Ishikawa (cell line): ENCODE results near the gene TP53.

Source experiments
- CEBPB ChIP-seq: IDR thresholded peaks from 2 replicates; pipeline ENCODE4 v1.6.1; 2012
- CREB1 ChIP-seq: IDR thresholded peaks from 2 replicates; pipeline ENCODE4 v1.6.1; 2012; ENCODE audit warnings: low read depth
- EP300 ChIP-seq: IDR thresholded peaks from 2 replicates; pipeline ENCODE4 v1.6.1; 2012; ENCODE audit warnings: borderline replicate concordance
- NFIC ChIP-seq: IDR thresholded peaks from 2 replicates; pipeline ENCODE4 v1.6.1; 2012
- RAD21 ChIP-seq: IDR thresholded peaks from 2 replicates; pipeline ENCODE4 v1.6.1; 2012; ENCODE audit warnings: low read depth
- TCF12 ChIP-seq: IDR thresholded peaks from 2 replicates; pipeline ENCODE4 v1.6.1; 2012; ENCODE audit warnings: low read depth
- YY1 ChIP-seq: IDR thresholded peaks from 2 replicates; pipeline ENCODE4 v1.6.1; 2012; ENCODE audit warnings: low read depth
- TF ChIP-seq, protein P1 (sequence below): IDR thresholded peaks from 2 replicates; pipeline ENCODE4 v1.6.1; 2012; ENCODE audit warnings: low read depth, mild to moderate bottlenecking
- TF ChIP-seq, protein P2 (sequence below): IDR thresholded peaks from 2 replicates; pipeline ENCODE4 v1.6.1; 2012
- TF ChIP-seq, protein P3 (sequence below): IDR thresholded peaks from 2 replicates; pipeline ENCODE4 v1.6.1; 2012

DNA sequence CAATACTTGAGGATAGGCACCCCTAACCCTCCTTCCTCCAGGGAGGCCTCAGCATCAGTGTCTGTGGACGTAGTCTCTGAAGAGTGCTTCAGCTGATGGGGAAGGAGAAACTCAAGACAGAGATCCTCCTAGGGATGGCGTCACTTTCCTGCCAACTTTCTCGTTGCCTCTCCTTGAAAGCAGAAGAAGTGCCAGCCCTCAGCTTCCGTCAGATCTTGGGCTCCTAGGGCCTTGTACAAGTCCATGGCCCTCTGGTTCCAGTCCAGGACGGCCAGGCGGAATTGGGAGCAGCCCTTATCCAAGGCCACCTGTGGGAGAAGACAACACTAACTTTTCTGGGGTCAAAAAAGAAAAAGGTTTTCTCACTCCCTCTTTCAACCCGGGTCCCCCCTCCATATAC lies 61.0 kb downstream of the TP53 start:
- TF ChIP-seq, protein P1, sequence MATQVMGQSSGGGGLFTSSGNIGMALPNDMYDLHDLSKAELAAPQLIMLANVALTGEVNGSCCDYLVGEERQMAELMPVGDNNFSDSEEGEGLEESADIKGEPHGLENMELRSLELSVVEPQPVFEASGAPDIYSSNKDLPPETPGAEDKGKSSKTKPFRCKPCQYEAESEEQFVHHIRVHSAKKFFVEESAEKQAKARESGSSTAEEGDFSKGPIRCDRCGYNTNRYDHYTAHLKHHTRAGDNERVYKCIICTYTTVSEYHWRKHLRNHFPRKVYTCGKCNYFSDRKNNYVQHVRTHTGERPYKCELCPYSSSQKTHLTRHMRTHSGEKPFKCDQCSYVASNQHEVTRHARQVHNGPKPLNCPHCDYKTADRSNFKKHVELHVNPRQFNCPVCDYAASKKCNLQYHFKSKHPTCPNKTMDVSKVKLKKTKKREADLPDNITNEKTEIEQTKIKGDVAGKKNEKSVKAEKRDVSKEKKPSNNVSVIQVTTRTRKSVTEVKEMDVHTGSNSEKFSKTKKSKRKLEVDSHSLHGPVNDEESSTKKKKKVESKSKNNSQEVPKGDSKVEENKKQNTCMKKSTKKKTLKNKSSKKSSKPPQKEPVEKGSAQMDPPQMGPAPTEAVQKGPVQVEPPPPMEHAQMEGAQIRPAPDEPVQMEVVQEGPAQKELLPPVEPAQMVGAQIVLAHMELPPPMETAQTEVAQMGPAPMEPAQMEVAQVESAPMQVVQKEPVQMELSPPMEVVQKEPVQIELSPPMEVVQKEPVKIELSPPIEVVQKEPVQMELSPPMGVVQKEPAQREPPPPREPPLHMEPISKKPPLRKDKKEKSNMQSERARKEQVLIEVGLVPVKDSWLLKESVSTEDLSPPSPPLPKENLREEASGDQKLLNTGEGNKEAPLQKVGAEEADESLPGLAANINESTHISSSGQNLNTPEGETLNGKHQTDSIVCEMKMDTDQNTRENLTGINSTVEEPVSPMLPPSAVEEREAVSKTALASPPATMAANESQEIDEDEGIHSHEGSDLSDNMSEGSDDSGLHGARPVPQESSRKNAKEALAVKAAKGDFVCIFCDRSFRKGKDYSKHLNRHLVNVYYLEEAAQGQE: no peak
- TF ChIP-seq, protein P2, sequence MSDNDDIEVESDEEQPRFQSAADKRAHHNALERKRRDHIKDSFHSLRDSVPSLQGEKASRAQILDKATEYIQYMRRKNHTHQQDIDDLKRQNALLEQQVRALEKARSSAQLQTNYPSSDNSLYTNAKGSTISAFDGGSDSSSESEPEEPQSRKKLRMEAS: no peak
- TF ChIP-seq, protein P3, sequence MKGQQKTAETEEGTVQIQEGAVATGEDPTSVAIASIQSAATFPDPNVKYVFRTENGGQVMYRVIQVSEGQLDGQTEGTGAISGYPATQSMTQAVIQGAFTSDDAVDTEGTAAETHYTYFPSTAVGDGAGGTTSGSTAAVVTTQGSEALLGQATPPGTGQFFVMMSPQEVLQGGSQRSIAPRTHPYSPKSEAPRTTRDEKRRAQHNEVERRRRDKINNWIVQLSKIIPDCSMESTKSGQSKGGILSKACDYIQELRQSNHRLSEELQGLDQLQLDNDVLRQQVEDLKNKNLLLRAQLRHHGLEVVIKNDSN: no peak
- TF ChIP-seq NFIC (no peak), EP300 (no peak), YY1 (no peak), TCF12 (no peak), CREB1 (no peak), RAD21 (no peak), CEBPB (no peak)
